ENCODE measurements around the gene CD300H.
"Not testable (repeated sequence)": the region's sequence is repeated elsewhere in the genome, so short reads cannot be mapped to it uniquely, and the experiment has no call there.

The CD300H gene

GRCh38 chr17:74525465-74525725 is 41.9 kb downstream of the CD300H start:
- no peak for DNase-seq

- DNase-seq, result no peak
Observed at GRCh38 chr17:74524653-74525464, 42.5 kb downstream of the CD300H start.

- no peak for DNase-seq
Observed at GRCh38 chr17:74523308-74523707, 44.0 kb downstream of the CD300H start.

- no peak for DNase-seq
Observed at GRCh38 chr17:74522381-74523105, 44.8 kb downstream of the CD300H start.

GRCh38 chr17:74521701-74522201 is 45.6 kb downstream of the CD300H start:
- DNase-seq, result peak; percentile 27 to 43

GRCh38 chr17:74520790-74521480 is 46.4 kb downstream of the CD300H start:
- DNase-seq, result peak in 1 of 2 donors; percentile 43

- peak; percentile 20 to 35 for DNase-seq
Observed at GRCh38 chr17:74520016-74520434, 47.3 kb downstream of the CD300H start.

GRCh38 chr17:74518413-74518981 is 48.8 kb downstream of the CD300H start:
- DNase-seq, result not testable (repeated sequence)

GRCh38 chr17:74516561-74517328 is 50.6 kb downstream of the CD300H start:
- no peak for DNase-seq

- DNase-seq, result no peak
Observed at GRCh38 chr17:74515941-74516340, 51.4 kb downstream of the CD300H start.

GRCh38 chr17:74514632-74515334 is 52.5 kb downstream of the CD300H start:
- DNase-seq, result no peak

- DNase-seq, result peak; percentile 41 to 54
Observed at GRCh38 chr17:74513987-74514631, 53.2 kb downstream of the CD300H start.

GRCh38 chr17:74512624-74513091 is 54.7 kb downstream of the CD300H start:
- peak; percentile 19 to 69 for DNase-seq

GRCh38 chr17:74512036-74512435 is 55.3 kb downstream of the CD300H start:
- no peak for DNase-seq
